ENCODE measurements around the gene OR4M1. TPM values are rescaled to one million over a fixed set of nuclear protein-coding genes. Genes with fewer than 3 reads are reported as not detected.
"Not testable (repeated sequence)": the region's sequence is repeated elsewhere in the genome, so short reads cannot be mapped to it uniquely, and the experiment has no call there.

Gene OR4M1
- total RNA-seq, 1 donor from 2014 or later: not detected

GRCh38 chr14:19771895-19772430 lies 1.3 kb upstream of the OR4M1 start:
- TF ChIP-seq CTCF (IDR thresholded peaks at IDR 0.05; ENCODE audit: borderline replicate concordance): no peak
- DNase-seq: no peak
- intact Hi-C loops (cut with micrococcal nuclease): no loop called here

GRCh38 chr14:19772454-19772853 lies 850 bp upstream of the OR4M1 start:
- intact Hi-C loops (cut with micrococcal nuclease); DNase-seq: not testable (repeated sequence)

More at GRCh38 chr14:19771895-19772430, 1.3 kb upstream of the OR4M1 start:
- peaks cover 18% of the 10 kb centered on the region for H3K9me3 ChIP-seq (replicated peaks)
- no peaks in the 10 kb centered on the region for H3K36me3 ChIP-seq
- no peaks in the 10 kb centered on the region for H3K4me1 ChIP-seq
- no peak overlapping the region for H3K4me3 ChIP-seq
- no peak overlapping the region for H3K27ac ChIP-seq (replicated peaks)
- no peaks in the 10 kb centered on the region for H3K27me3 ChIP-seq (ENCODE audit: low read depth)

GRCh38 chr14:19775587-19775986 lies 2.3 kb downstream of the OR4M1 start:
- no peak for DNase-seq
- Histone ChIP-seq H3K4me1 (no peaks in the 10 kb centered on the region), H3K27me3 (ENCODE audit: low read depth) (no peaks in the 10 kb centered on the region), H3K9me3 (replicated peaks) (peaks cover 15% of the 10 kb centered on the region), H3K4me3 (no peak overlapping the region), H3K36me3 (no peaks in the 10 kb centered on the region), H3K27ac (replicated peaks) (no peak overlapping the region)
- intact Hi-C loops (cut with micrococcal nuclease): no loop called here
- no peak for TF ChIP-seq CTCF (IDR thresholded peaks at IDR 0.05; ENCODE audit: borderline replicate concordance)

More at GRCh38 chr14:19772454-19772853, 850 bp upstream of the OR4M1 start:
- H3K9me3 ChIP-seq (replicated peaks): peaks cover 18% of the 10 kb centered on the region
- H3K4me1 ChIP-seq; H3K27ac ChIP-seq (replicated peaks); H3K4me3 ChIP-seq; H3K36me3 ChIP-seq; H3K27me3 ChIP-seq (ENCODE audit: low read depth): not testable (repeated sequence)

- H3K36me3 ChIP-seq; H3K9me3 ChIP-seq (replicated peaks); intact Hi-C loops (cut with micrococcal nuclease); H3K4me1 ChIP-seq; H3K4me3 ChIP-seq; H3K27ac ChIP-seq (replicated peaks); H3K27me3 ChIP-seq (ENCODE audit: low read depth); DNase-seq: not testable (repeated sequence)
Measured at GRCh38 chr14:19785848-19786247, 12.5 kb downstream of the OR4M1 start.

GRCh38 chr14:19787318-19787717 lies 14.0 kb downstream of the OR4M1 start:
- H3K9me3 ChIP-seq (replicated peaks); H3K4me3 ChIP-seq; H3K36me3 ChIP-seq; H3K4me1 ChIP-seq; intact Hi-C loops (cut with micrococcal nuclease); H3K27me3 ChIP-seq (ENCODE audit: low read depth); DNase-seq; H3K27ac ChIP-seq (replicated peaks): not testable (repeated sequence)

- H3K27ac ChIP-seq (replicated peaks); H3K27me3 ChIP-seq (ENCODE audit: low read depth); H3K9me3 ChIP-seq (replicated peaks); H3K4me1 ChIP-seq; H3K4me3 ChIP-seq; H3K36me3 ChIP-seq; intact Hi-C loops (cut with micrococcal nuclease); DNase-seq: not testable (repeated sequence)
Measured at GRCh38 chr14:19788150-19788549, 14.8 kb downstream of the OR4M1 start.

GRCh38 chr14:19796520-19797108 lies 23.3 kb downstream of the OR4M1 start:
- H3K4me1 ChIP-seq; H3K4me3 ChIP-seq; H3K27me3 ChIP-seq (ENCODE audit: low read depth); H3K9me3 ChIP-seq (replicated peaks); DNase-seq; H3K27ac ChIP-seq (replicated peaks); H3K36me3 ChIP-seq; intact Hi-C loops (cut with micrococcal nuclease): not testable (repeated sequence)

- intact Hi-C loops (cut with micrococcal nuclease): no loop called here
- no peak for TF ChIP-seq CTCF (IDR thresholded peaks at IDR 0.05; ENCODE audit: borderline replicate concordance)
- Histone ChIP-seq H3K4me3 (no peak overlapping the region), H3K27me3 (ENCODE audit: low read depth) (no peaks in the 10 kb centered on the region), H3K4me1 (no peaks in the 10 kb centered on the region), H3K27ac (replicated peaks) (no peak overlapping the region), H3K9me3 (replicated peaks) (peaks cover 18% of the 10 kb centered on the region), H3K36me3 (no peaks in the 10 kb centered on the region)
- DNase-seq: no peak
Measured at GRCh38 chr14:19799880-19800279, 26.6 kb downstream of the OR4M1 start.
